ENCODE measurements around the gene OR2T11. TPM values are rescaled to one million over a fixed set of nuclear protein-coding genes. Genes with fewer than 3 reads are reported as not detected.

The OR2T11 gene
- total RNA-seq, 1 experiment from 2014 or later = not detected

DNA sequence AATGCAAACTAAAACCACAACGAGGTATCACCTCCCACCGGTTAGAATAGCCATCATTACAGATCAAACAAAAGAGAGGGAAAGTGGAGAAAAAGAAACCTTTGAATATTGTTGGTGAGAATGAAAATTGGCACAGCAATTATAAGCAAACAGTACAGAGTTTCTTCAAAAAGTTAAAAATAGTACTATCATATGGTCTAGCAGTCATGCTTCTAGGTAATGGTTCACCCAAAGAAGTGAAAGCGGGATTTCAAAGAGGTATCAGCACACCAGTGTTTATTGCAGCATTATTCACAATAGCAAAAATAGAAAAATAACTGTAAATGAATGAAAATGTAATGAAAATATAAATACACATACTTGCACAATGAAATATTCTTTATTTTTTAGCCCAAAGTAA is 45.6 kb downstream of the OR2T11 start (continued):
- TF ChIP-seq PREB (CRISPR knock-in tag; IDR thresholded peaks at IDR 0.05; ENCODE audit: borderline replicate concordance) (no peak), TEAD1 (CRISPR knock-in tag; IDR thresholded peaks at IDR 0.05) (no peak)

GRCh38 chr1:248585266-248585665 is 49.6 kb downstream of the OR2T11 start:
- no peak overlapping the region for H3K27ac Mint-ChIP-seq
- no peak for ATAC-seq

GRCh38 chr1:248576260-248576980 is 58.5 kb downstream of the OR2T11 start:
- peaks cover 59% of the 10 kb centered on the region for H3K9me3 Mint-ChIP-seq
- TF ChIP-seq OVOL2 (CRISPR knock-in tag; IDR thresholded peaks at IDR 0.05; ENCODE audit: borderline replicate concordance) (no peak), ELF4 (CRISPR knock-in tag; IDR thresholded peaks at IDR 0.05; ENCODE audit: low read depth) (no peak), MXD4 (CRISPR knock-in tag; IDR thresholded peaks at IDR 0.05; ENCODE audit: borderline replicate concordance) (no peak), SOX15 (CRISPR knock-in tag; IDR thresholded peaks at IDR 0.05) (no peak), ATF6 (CRISPR knock-in tag; IDR thresholded peaks at IDR 0.05) (no peak), GABPB1 (CRISPR knock-in tag; IDR thresholded peaks at IDR 0.05) (no peak), JUN (CRISPR knock-in tag; IDR thresholded peaks at IDR 0.05) (no peak)
- TF ChIP-seq, protein P1, sequence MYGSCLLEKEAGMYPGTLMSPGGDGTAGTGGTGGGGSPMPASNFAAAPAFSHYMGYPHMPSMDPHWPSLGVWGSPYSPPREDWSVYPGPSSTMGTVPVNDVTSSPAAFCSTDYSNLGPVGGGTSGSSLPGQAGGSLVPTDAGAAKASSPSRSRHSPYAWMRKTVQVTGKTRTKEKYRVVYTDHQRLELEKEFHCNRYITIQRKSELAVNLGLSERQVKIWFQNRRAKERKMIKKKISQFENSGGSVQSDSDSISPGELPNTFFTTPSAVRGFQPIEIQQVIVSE (CRISPR knock-in tag; IDR thresholded peaks at IDR 0.05; ENCODE audit: borderline replicate concordance) = no peak
- TF ChIP-seq, protein P2, sequence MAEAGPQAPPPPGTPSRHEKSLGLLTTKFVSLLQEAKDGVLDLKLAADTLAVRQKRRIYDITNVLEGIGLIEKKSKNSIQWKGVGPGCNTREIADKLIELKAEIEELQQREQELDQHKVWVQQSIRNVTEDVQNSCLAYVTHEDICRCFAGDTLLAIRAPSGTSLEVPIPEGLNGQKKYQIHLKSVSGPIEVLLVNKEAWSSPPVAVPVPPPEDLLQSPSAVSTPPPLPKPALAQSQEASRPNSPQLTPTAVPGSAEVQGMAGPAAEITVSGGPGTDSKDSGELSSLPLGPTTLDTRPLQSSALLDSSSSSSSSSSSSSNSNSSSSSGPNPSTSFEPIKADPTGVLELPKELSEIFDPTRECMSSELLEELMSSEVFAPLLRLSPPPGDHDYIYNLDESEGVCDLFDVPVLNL (CRISPR knock-in tag; IDR thresholded peaks at IDR 0.05; ENCODE audit: borderline replicate concordance, low read depth) = no peak

More at GRCh38 chr1:248585266-248585665, 49.6 kb downstream of the OR2T11 start:
- Mint-ChIP-seq H3K9me3 (peaks cover 76% of the 10 kb centered on the region), H3K27me3 (ENCODE audit: low read depth) (no peaks in the 10 kb centered on the region; the same call in 1 of the 2 replicates), H3K4me3 (no peak overlapping the region), H3K36me3 (peaks cover 48% of the 10 kb centered on the region), H3K4me1 (no peaks in the 10 kb centered on the region)
- DNase-seq (ENCODE audit: low spot score) = no peak
- TF ChIP-seq EMX1 (CRISPR knock-in tag; IDR thresholded peaks at IDR 0.05) (no peak), FOXP4 (CRISPR knock-in tag; IDR thresholded peaks at IDR 0.05) (no peak), GTF2I (CRISPR knock-in tag; conservative IDR thresholded peaks at IDR 0.05) (no peak), ATF1 (CRISPR knock-in tag; IDR thresholded peaks at IDR 0.05) (no peak), ZNF671 (CRISPR knock-in tag; IDR thresholded peaks at IDR 0.05) (no peak), ZNF317 (CRISPR knock-in tag; IDR thresholded peaks at IDR 0.05; ENCODE audit: borderline replicate concordance, low read depth) (no peak), OVOL2 (CRISPR knock-in tag; IDR thresholded peaks at IDR 0.05; ENCODE audit: borderline replicate concordance) (no peak), HMGXB4 (CRISPR knock-in tag; IDR thresholded peaks at IDR 0.05) (no peak), NR1H2 (CRISPR knock-in tag; IDR thresholded peaks at IDR 0.05) (no peak), RORB (CRISPR knock-in tag; IDR thresholded peaks at IDR 0.05) (no peak), TP53 (CRISPR knock-in tag; IDR thresholded peaks at IDR 0.05) (no peak)
- ChIA-PET CTCF (no interaction called here), POLR2A (no interaction called here)

More at GRCh38 chr1:248576260-248576980, 58.5 kb downstream of the OR2T11 start:
- ChIA-PET POLR2A (no interaction called here), CTCF (no interaction called here)
- no peak overlapping the region for H3K27ac Mint-ChIP-seq
- ATAC-seq (no peak), DNase-seq (ENCODE audit: low spot score) (no peak)
- H3K4me3 Mint-ChIP-seq = no peak overlapping the region
- peaks cover 3% of the 10 kb centered on the region; the same call in 1 of the 2 replicates for H3K27me3 Mint-ChIP-seq (ENCODE audit: low read depth)
- peaks cover 41% of the 10 kb centered on the region for H3K36me3 Mint-ChIP-seq
- H3K4me1 Mint-ChIP-seq = no peaks in the 10 kb centered on the region

All from WTC11 (cell line).